GM19452 (cell line): ENCODE data around the gene SMTNL1.
A peak's percentile ranks its signal among the peaks of the same experiment; 100 is the strongest.
"Not testable (repeated sequence)": the region's sequence is repeated elsewhere in the genome, so short reads cannot be mapped to it uniquely, and the experiment has no call there.

Experiments
- ATAC-seq: cut with Tn5 transposase; IDR thresholded peaks from one replicate; pipeline ENCODE4 v1.9.1; 2021; ENCODE audit not compliant: unreplicated experiment

The SMTNL1 gene

DNA sequence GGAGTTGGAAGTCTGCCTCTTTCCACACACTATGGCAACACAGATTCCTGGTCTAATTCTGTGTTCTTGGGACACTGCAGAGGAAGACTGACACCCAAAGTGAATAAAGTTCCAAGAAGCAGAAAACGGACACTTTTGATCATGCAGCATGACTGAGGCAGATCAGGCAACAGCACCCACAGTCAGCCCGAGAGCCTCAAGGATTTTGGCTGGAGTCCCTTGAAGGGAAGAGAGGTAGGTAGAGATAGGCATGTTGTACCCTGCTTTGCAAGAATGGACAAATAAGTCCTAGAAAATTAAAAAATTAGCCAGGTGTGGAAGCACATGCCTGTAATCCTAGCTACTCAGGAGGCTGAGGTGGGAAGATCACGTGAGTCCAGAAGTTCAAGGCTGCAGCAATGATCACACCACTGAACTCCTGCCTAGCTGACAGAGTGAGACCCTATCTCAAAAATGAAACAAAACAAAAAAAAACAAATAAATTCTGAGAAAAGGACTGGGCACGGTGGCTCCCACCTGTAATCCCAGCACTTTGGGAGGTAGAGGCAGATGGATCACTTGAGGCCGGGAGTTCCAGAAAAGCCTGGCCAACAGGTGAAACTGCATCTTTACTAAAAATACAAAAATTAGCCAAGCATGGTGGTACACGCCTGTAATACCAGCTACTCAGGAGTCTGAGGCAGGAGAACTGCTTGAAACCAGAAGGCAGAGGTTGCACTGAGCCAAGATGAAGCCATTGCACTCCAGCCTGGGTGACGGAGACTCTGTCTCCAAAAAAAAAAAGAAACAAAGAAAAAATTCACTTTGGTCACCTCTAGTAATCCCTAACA lies 28.8 kb upstream of the SMTNL1 start:
- ATAC-seq, result no peak

- ATAC-seq, result no peak
Measured at GRCh38 chr11:57511741-57512430, 25.5 kb upstream of the SMTNL1 start.

DNA sequence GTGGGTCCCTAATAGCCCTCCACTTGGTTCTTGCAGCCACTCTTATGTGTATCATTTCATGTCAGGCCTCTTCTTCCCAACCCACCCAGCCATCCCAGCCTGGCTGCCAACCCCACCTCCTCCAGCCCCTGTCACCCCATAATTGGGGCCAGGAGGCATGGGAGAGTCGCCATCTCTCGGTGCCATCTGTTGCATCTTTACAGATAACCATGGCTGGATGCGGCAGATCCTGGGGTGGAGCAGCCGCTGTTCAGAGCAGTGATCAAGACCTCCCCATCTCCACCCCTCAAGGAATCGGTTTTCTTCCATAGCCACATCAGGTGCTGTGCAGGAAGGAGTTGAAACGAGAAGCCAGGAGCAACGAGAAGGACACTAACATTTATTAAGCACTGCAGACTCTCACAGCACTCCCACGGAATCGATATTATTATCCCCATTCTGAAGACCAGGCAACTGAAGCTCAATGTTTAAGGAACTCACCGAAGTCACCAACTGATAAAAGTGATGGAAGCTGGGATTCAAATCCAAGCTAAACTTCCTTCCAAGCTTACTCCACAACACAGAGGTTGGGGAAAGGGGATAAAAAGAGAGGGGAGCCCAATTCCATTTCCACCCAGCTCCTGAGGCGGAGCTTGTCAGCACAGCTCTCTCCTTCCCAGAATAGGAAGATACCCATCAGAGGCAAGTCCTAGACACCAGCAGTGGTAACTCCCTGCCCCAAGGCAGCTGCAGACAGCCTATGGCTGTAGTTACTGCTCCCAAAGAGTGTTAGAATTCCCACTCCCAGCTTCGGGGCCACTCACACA lies 24.5 kb upstream of the SMTNL1 start:
- ATAC-seq, result no peak

GRCh38 chr11:57513452-57513795 lies 24.0 kb upstream of the SMTNL1 start:
- no peak for ATAC-seq

DNA sequence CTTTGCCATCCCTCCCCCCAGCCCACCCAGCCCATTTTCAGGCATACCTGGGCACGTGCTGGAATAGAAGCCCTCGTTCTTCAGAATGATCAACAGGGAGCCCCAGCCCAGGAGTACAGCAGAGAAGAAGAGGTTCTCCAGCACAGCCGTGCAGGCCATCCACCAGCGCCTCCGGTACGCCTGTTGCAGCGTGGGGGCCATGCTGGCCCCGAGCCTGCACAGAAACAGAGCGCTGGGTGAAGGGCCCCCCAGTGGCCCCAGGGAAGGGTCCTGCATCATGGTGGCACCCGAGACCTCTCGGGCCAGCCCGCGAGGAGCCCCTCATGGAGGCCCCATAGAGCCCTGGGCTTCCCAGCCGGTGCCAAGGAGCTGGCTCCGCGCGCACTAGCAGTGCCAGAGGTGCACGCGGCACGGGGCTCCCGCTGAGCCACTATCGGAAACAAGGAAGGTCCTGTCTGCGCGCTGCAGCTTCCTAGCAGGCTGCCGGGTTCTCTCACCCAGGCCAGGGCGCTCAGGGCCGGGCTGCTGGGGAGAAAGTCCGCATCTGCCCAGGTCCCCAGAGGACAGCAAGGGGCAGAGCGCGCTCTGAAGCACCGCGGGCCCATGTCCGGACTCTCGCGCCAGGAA lies 23.4 kb upstream of the SMTNL1 start:
- ATAC-seq, result peak; percentile 35

GRCh38 chr11:57514538-57515331 lies 22.7 kb upstream of the SMTNL1 start:
- ATAC-seq, result peak; percentile 45

GRCh38 chr11:57515332-57516060 lies 21.9 kb upstream of the SMTNL1 start, which contains the start of gene SLC43A1:
Gene SLC43A1 (minus strand): TSS chr11:57515702. CDS start chr11:57514111, 1,591 bp downstream.
- ATAC-seq, result peak; percentile 40

- ATAC-seq, result no peak
Measured at GRCh38 chr11:57516061-57516443, 21.3 kb upstream of the SMTNL1 start.

DNA sequence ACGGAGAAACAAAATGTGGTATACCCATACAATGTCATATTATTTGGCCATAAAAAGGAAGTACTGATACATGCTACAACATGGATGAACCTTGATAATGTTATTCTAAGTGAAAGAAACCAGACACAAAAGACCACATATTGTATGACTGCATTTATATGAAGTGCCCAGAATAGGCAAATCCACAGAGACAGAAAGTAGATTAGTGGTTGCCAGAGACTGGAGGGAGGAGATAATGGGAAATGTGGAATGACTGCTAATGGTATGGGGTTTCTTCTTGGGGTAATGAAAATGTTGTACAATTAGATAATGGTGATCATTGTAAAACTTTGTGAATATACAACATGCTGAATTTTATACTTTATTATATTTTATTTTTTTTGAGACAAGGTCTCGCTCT lies 16.3 kb upstream of the SMTNL1 start:
- ATAC-seq, result no peak

DNA sequence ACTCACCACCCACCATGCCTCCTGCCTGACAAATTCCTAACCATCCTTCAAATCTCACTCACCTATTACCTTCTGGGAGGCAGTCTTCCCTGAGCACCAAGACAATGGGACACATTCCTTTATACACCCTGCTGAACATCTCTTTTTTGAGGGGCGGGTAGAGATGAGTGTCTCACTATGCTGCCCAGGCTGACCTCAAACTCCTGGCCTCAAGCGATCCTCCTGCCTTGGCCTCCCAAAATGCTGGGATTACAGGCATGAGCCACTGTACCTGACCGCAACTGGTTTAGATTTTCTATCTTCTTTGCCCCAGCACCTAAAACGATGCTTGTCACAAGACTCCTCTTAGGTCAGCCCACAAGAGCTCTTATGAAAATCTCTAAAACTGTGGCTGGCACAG lies 14.0 kb upstream of the SMTNL1 start:
- no peak for ATAC-seq

- ATAC-seq, result no peak
Measured at GRCh38 chr11:57527056-57527631, 10.3 kb upstream of the SMTNL1 start.

- no peak for ATAC-seq
Measured at GRCh38 chr11:57529012-57529411, 8.4 kb upstream of the SMTNL1 start.

- ATAC-seq, result no peak
Measured at GRCh38 chr11:57530215-57530595, 7.2 kb upstream of the SMTNL1 start.

DNA sequence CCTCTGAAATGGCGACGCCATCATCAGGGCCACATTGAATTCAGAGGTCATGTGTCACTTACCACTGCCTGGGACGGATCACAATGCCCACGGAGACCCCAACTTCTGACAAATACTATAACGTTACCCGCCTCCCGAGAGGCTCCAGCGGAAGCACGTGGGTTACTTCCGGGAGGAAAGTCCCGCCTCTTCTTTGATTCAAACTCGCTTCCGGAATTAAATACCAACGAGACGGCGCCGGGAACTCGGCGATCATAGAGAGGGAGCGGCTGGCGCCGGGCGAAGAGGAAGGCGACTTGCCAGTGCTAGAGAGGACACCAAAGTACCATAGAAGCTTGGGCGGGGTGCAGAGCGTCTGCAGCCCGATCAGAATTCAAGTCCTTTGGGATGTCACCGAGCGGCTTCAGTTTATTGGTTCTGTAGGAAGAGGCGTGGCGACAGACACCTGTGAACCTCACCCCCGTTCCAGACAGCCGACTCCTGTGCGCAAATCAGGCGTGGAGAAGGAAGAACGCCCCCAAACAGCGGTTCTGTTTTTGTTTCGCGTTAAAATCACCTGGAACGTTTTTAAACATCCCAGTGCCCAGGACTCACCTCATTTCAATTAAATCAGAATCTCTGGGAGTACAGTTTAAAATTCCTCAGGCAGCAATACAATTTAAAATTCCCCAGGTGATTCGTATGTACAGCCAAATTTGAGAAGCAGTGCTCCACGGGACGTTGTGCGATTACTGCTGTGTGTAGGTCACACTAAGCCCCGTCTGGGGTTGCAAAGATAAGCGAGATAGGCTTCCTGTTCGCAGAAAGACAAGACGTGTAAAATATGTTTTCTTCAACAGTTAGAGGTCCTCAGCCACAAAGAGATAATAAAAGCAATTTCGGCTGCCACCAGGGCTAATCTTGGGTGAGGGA lies 6.5 kb upstream of the SMTNL1 start, which contains the start of gene TIMM10:
Gene TIMM10 (minus strand): TSS at position 159 of the 912 bp plus-strand sequence. CDS start 565 bp downstream, outside the sequence.
- peak; percentile 98 for ATAC-seq

- not testable (repeated sequence) for ATAC-seq
Measured at GRCh38 chr11:57534449-57534848, 2.9 kb upstream of the SMTNL1 start.

DNA sequence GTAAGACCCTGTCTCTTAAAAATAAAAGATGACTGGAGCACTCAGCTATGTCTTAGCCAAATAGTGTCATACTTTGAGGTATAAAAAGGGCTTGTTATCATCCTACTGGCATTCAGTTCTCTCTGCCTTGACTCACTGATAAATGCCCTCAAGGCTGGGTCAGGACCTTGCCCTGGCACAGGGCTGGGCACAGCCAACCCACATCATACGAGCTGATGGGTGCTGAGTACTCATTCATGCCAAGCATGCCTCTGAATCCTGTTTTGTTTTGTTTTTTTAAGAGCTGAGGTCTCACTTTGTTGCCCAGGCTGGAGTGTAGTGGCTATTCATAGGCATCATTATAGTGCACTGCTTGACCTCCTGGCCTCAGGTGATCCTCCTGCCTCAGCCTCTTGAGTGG lies 1.9 kb downstream of the SMTNL1 start:
- ATAC-seq, result no peak

DNA sequence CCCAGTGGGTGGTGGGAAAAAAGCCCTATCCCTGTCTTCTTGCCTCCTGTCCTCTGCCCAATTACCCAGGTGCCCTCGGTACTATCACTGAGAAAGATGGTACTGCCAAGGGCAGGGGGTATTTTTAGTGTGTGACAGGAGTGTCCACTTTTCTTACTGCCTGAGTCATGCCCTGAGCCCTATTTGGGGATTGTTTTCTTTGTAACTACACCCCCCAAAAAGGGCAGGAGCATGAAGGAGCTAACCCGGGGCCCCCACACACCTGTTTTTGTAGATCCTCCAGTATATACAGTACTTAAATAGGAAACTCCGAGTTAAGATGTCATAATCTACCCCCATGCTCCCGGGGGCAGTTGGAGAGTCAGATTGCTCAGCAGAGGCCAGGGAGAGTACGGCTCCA lies 3.8 kb downstream of the SMTNL1 start:
- no peak for ATAC-seq

GRCh38 chr11:57542582-57542981 lies 5.2 kb downstream of the SMTNL1 start:
- no peak for ATAC-seq
